GM19025 (cell line): ENCODE data around the gene ITPRID1.

Source experiments
- ATAC-seq: cut with Tn5 transposase; IDR thresholded peaks from one replicate; pipeline ENCODE4 v1.9.1; 2021; ENCODE audit warnings: mild to moderate bottlenecking, low read depth, moderate library complexity; ENCODE audit not compliant: unreplicated experiment

ITPRID1 gene

GRCh38 chr7:31613604-31614003 lies 99.7 kb downstream of the ITPRID1 start:
- no peak for ATAC-seq

- no peak for ATAC-seq
Observed at GRCh38 chr7:31633467-31633866, 119.6 kb downstream of the ITPRID1 start.

- no peak for ATAC-seq
Observed at GRCh38 chr7:31633894-31634494, 120.1 kb downstream of the ITPRID1 start.

GRCh38 chr7:31640381-31640780 lies 126.5 kb downstream of the ITPRID1 start:
- no peak for ATAC-seq

GRCh38 chr7:31642681-31643115 lies 128.8 kb downstream of the ITPRID1 start:
- no peak for ATAC-seq

- no peak for ATAC-seq
Observed at GRCh38 chr7:31646942-31647341, 133.1 kb downstream of the ITPRID1 start.

GRCh38 chr7:31647511-31647910 lies 133.6 kb downstream of the ITPRID1 start:
- no peak for ATAC-seq

GRCh38 chr7:31648288-31648687 lies 134.4 kb downstream of the ITPRID1 start:
- no peak for ATAC-seq

GRCh38 chr7:31648880-31649279 lies 135.0 kb downstream of the ITPRID1 start:
- ATAC-seq: no peak

- ATAC-seq: no peak
Observed at GRCh38 chr7:31651234-31652062, 137.6 kb downstream of the ITPRID1 start.

GRCh38 chr7:31652063-31652326 lies 138.1 kb downstream of the ITPRID1 start:
- ATAC-seq: no peak

GRCh38 chr7:31663072-31663471 lies 149.2 kb downstream of the ITPRID1 start:
- no peak for ATAC-seq

GRCh38 chr7:31664890-31665289 lies 151.0 kb downstream of the ITPRID1 start:
- no peak for ATAC-seq

- ATAC-seq: no peak
Observed at GRCh38 chr7:31665546-31665945, 151.7 kb downstream of the ITPRID1 start.

- no peak for ATAC-seq
Observed at GRCh38 chr7:31669461-31669860, 155.6 kb downstream of the ITPRID1 start.

- ATAC-seq: no peak
Observed at GRCh38 chr7:31679574-31680305, 165.8 kb downstream of the ITPRID1 start.

GRCh38 chr7:31683445-31684225 lies 169.7 kb downstream of the ITPRID1 start:
- no peak for ATAC-seq

- no peak for ATAC-seq
Observed at GRCh38 chr7:31687024-31687748, 173.3 kb downstream of the ITPRID1 start, which contains the start of gene PPP1R17. TSS of gene PPP1R17 (plus strand) at chr7:31687215. CDS start at chr7:31692442, 5,227 bp downstream.

GRCh38 chr7:31688372-31688771 lies 174.5 kb downstream of the ITPRID1 start:
- ATAC-seq: no peak

- no peak for ATAC-seq
Observed at GRCh38 chr7:31688996-31689395, 175.1 kb downstream of the ITPRID1 start.
